Upper lobe of left lung (tissue), 4 donors: Measurements from ENCODE around the gene HP.
"Not testable (repeated sequence)": the region's sequence is repeated elsewhere in the genome, so short reads cannot be mapped to it uniquely, and the experiment has no call there.

Source experiments
- POLR2A ChIP-seq, 4 donors: fragments of 450-650 bp; IDR thresholded peaks; one replicate each; pipeline ENCODE4 v1.5.1; 2016 to 2017; ENCODE audit warnings: antibody characterized with exemption in 4 of 4, mild to moderate bottlenecking in 2 of 4
- TF ChIP-seq, protein P1 (sequence below), 6 experiments: fragments of 450-650 bp in 4 of 6; fragments of 200-600 bp in 2 of 6; sonication (generic) in 2 of 6; IDR thresholded peaks; one replicate each; pipeline ENCODE4 v1.5.1; 2016 to 2019; ENCODE audit warnings: antibody characterized with exemption in 6 of 6

DNA sequence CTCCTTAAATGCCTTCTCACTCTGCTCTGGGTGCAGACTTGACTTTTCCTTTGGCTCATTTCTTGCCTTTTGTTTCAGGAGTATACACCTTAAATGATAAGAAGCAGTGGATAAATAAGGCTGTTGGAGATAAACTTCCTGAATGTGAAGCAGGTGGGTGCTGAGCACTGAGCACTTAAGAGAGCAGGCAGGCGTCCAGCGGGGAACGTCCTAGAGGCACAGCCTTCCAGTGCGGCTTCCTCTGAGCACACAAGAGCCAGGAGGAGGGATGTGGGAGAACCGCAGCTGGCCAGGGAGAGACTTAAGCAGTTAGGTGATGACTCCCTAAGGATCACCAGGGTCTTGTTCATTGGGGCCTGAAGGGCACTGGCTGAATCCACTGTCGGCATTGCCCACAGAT, 20.8 kb downstream of the HP start:
- not testable (repeated sequence) for TF ChIP-seq POLR2A (IDR thresholded peaks at IDR 0.05)
- TF ChIP-seq, protein P1, sequence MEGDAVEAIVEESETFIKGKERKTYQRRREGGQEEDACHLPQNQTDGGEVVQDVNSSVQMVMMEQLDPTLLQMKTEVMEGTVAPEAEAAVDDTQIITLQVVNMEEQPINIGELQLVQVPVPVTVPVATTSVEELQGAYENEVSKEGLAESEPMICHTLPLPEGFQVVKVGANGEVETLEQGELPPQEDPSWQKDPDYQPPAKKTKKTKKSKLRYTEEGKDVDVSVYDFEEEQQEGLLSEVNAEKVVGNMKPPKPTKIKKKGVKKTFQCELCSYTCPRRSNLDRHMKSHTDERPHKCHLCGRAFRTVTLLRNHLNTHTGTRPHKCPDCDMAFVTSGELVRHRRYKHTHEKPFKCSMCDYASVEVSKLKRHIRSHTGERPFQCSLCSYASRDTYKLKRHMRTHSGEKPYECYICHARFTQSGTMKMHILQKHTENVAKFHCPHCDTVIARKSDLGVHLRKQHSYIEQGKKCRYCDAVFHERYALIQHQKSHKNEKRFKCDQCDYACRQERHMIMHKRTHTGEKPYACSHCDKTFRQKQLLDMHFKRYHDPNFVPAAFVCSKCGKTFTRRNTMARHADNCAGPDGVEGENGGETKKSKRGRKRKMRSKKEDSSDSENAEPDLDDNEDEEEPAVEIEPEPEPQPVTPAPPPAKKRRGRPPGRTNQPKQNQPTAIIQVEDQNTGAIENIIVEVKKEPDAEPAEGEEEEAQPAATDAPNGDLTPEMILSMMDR (IDR thresholded peaks at IDR 0.05) = not testable (repeated sequence)
